Right lobe of liver (tissue), 4 donors: ENCODE results near the gene NNT.

Experiments
- POLR2A ChIP-seq: fragments of 450-650 bp; IDR thresholded peaks from one replicate; pipeline ENCODE4 v1.6.1; 2017; ENCODE audit warnings: antibody characterized with exemption, mild to moderate bottlenecking
- TF ChIP-seq, protein P1 (sequence below), 4 donors: fragments of 200-600 bp in 3 of 4; fragments of 450-650 bp in 1 of 4; IDR thresholded peaks; one replicate each; pipeline versions ENCODE4 v1.5.1 to v1.8.0; 2016 to 2022; ENCODE audit warnings: antibody characterized with exemption in 4 of 4, mild to moderate bottlenecking in 2 of 4
- donor health status: DM: no; HTN: no; CAD: no.
- donor health status: DM: no; HTN: no; CAD: no.
- donor health status: DM: no; HTN: yes; CAD: no.

DNA sequence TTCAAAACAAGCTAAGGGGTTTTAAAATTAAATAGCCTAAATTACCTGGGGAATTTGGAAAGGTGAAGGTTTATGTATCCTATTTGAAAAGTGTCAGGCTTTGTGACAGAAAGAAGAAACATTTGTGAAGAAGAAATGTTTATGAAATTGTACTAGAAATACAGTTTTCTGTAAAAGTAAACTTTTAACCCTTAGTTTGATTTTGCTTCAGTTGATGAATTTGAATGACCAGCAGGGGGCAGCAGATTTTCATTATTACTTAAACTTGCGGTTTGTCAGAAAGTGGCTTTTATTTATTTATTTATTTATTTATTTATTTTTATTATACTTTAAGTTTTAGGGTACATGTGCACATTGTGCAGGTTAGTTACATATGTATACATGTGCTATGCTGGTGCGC lies 58.1 kb downstream of the NNT start:
- TF ChIP-seq, protein P1, sequence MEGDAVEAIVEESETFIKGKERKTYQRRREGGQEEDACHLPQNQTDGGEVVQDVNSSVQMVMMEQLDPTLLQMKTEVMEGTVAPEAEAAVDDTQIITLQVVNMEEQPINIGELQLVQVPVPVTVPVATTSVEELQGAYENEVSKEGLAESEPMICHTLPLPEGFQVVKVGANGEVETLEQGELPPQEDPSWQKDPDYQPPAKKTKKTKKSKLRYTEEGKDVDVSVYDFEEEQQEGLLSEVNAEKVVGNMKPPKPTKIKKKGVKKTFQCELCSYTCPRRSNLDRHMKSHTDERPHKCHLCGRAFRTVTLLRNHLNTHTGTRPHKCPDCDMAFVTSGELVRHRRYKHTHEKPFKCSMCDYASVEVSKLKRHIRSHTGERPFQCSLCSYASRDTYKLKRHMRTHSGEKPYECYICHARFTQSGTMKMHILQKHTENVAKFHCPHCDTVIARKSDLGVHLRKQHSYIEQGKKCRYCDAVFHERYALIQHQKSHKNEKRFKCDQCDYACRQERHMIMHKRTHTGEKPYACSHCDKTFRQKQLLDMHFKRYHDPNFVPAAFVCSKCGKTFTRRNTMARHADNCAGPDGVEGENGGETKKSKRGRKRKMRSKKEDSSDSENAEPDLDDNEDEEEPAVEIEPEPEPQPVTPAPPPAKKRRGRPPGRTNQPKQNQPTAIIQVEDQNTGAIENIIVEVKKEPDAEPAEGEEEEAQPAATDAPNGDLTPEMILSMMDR (IDR thresholded peaks at IDR 0.05) = peak; percentile 37 to 57 (median 53)
- TF ChIP-seq POLR2A = no peak
